KOPT-K1 (cell line): ENCODE data around the gene DAAM2.

Source experiments
- H3K27ac ChIP-seq: fragments of 200-600 bp; sonication (generic); 2 replicates; pipeline ENCODE4 v1.5.1; 2016; ENCODE audit warnings: antibody characterized with exemption, mild to moderate bottlenecking, low read depth, low read length; ENCODE audit not compliant: poor library complexity, severe bottlenecking
- H3K36me3 ChIP-seq: fragments of 200-600 bp; sonication (generic); 2 replicates; pipeline ENCODE4 v1.5.1; 2017; ENCODE audit warnings: antibody characterized with exemption, mild to moderate bottlenecking, low read length, moderate library complexity; ENCODE audit not compliant: insufficient read depth
- H3K9me3 ChIP-seq: fragments of 200-600 bp; sonication (generic); 2 replicates; pipeline ENCODE4 v1.5.1; 2017; ENCODE audit warnings: antibody characterized with exemption, low read length, mild to moderate bottlenecking; ENCODE audit not compliant: insufficient read depth, poor library complexity, severe bottlenecking

DAAM2 gene

DNA sequence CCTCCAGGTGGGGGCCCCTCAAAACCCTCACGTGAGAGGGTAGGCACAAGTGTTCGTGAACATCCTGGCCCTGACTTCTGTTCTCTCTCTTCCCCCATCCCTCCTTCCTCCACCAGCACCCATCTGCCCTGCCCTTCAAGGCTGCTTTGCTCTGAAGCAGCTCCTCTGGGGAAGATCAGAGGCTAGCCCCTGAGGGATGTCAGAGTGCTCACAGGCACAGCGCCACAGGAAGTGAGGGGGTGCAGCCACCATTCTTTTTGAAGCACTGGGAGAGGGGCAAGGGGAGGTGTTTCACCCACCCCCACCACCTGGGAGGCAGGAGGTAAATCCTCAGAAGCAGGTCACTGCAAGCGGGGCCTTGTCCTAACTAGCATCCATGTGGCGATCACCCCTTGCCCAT, 130.6 kb downstream of the DAAM2 start:
- Histone ChIP-seq H3K9me3 (no peaks in the 10 kb centered on the region), H3K36me3 (peaks cover 46% of the 10 kb centered on the region), H3K27ac (peak overlapping the region; percentile 87)

DNA sequence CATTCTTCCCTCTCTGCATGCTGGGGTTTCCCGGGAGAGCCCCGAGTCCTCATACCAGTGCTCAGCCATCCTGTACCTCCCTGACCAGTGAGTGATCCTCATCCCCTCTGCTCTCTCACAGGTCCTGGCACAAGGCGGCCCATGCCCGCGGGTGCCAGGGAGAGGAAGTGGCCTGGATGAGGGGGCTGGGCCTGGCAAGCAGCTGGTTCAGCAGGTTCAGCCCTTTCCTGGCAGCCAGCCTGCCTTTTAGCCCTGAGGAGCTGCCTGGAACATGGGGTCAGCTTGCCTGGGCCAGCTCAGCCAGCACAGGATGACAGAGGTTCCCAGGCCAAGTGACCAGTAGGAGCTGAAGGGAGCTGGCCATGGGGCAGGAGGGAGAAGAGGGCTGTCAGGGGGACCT, 131.2 kb downstream of the DAAM2 start:
- Histone ChIP-seq H3K36me3 (peaks cover 41% of the 10 kb centered on the region), H3K27ac (peak overlapping the region; percentile 87), H3K9me3 (no peaks in the 10 kb centered on the region)

DNA sequence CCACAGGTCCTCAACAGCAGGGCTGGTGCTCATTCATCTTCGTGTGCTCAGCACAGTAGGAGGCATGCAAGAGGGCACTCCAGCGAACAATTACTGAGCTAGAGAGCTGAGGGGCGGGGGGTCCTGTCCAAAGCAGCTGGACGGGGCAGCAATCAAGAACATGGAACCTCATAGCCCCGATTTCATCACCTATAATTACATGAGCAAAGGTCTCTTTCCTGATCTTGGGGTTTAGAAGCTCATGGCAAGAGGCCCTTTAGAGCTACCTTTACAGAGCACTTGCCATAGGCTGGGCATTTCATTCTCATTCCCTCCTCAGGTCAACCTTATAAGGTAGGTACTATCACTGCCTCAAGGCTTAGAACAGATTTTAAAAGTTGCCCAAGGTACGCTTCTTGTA, 131.7 kb downstream of the DAAM2 start:
- peak overlapping the region; percentile 87 for H3K27ac ChIP-seq
- peaks cover 41% of the 10 kb centered on the region for H3K36me3 ChIP-seq
- no peaks in the 10 kb centered on the region for H3K9me3 ChIP-seq

DNA sequence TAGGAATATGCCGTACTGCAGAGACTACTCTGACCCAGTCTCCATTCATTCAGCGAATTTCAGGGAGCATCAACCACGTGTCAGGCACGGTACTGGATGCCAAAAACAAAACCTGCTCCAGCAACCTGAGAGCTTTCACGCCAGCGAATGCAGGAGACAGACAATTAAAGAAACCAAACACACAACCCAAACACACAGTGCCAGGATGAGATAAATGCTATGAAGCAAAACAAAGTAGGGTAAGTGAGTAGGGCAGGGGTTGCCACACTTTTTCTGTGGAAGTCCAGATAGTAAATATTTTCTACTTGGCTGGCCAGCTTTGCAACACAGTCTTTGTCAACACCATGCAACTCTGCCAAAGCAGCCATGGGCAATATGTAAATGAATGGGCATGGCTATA, 132.1 kb downstream of the DAAM2 start:
- H3K36me3 ChIP-seq: peaks cover 41% of the 10 kb centered on the region
- no peaks in the 10 kb centered on the region for H3K9me3 ChIP-seq

DNA sequence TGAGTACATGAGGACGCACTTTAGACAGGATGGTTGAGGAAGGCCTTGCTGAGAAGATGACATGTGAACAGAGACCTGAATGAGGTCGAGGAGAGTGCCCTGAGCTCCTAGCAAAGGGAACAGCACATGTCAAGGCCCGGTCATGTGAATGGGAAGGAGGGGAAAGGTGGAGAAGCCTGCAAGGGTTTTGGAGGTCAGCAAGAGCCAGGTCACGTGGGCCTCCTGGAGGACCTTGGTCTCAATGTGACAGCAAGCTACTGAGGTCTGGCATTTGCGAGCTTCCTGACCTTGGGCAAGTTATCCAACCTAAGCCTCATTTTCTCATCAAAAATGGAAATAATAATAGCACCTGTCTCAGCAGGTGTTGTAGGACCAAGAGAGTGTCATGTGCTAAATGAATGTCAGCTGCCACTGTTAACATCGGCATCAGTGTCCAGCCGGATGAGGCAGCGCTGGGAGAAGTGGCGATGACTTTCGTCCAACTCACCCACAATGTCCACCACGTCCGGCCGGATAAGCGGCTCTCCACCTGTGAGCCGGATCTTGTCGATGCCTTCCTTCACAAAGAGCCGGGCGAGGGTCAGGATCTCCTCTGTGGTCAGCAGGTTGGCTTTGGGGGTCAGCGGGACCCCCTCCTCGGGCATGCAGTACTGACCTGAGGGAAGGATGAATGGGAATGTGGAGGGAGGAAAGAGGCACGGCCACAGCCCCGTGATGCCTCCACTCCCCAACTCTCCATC, 133.2 kb downstream of the DAAM2 start:
- H3K36me3 ChIP-seq: peaks cover 41% of the 10 kb centered on the region
- peak overlapping the region; percentile 7 for H3K27ac ChIP-seq

More for the DNA sequence above, 132.1 kb downstream of the DAAM2 start:
- peak overlapping the region; percentile 87 for H3K27ac ChIP-seq

DNA sequence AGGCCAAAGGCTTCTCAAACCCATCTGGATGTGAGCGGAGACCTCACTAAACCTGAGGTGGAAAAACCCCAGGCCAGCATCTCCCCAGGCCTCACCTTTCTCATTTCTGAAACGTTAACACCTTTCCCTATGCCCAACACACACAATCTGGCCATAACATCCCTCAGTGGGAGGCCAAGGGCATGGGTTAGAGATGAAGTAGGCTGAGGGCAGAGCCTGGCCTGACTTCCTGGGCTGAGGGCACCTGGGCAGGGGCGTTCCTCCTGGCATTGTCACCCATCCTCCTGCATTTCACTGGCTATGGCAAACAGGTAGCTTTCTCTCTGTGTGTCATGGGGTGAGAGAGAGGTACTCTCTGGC, 133.7 kb downstream of the DAAM2 start:
- Histone ChIP-seq H3K9me3 (no peaks in the 10 kb centered on the region), H3K36me3 (peaks cover 35% of the 10 kb centered on the region)

More for the DNA sequence above, 133.2 kb downstream of the DAAM2 start:
- no peaks in the 10 kb centered on the region for H3K9me3 ChIP-seq

DNA sequence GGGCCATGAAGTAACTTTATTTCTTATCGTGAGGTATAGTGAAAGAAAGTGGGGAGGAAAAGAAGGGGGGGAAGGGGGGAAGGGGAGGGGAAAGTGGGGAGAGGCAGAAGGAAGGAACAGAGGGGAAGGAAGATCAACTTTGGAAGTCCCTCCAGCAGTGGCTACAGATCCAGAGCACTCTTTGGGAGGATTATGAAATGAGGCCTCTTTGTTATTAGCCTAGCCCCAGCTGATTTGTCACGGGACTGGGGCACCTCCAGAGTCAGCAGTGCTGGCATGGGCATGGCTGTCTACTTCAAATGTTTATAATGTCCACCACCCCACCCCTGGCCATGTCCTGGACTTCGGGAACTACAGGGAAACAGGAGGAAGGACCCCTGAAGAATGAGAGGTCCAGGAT, 134.5 kb downstream of the DAAM2 start:
- peaks cover 29% of the 10 kb centered on the region for H3K36me3 ChIP-seq
- H3K27ac ChIP-seq: peak overlapping the region; percentile 83
- H3K9me3 ChIP-seq: no peaks in the 10 kb centered on the region

More for the DNA sequence above, 133.7 kb downstream of the DAAM2 start:
- peak overlapping the region; percentile 34 for H3K27ac ChIP-seq

DNA sequence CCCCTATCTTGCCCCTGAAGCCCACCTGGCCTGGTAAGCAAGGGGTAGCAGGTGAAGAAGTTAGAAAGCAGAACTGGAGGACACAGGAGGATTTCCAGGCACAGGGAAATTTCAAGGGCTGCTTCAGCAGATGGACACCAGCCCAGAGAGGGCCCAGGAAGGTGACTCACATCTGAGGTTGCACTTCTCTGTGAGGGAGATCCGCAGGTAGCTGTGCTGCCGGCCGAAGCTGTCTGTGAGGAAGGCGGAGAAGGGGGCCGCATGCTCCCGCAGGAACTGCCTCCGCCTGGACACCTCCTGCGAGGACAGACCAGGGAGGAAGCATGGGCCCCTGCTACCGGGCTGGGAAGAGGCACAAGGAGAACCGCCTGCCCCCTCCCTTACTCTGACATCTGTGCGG, 135.0 kb downstream of the DAAM2 start:
- Histone ChIP-seq H3K27ac (peak overlapping the region; percentile 83), H3K9me3 (no peaks in the 10 kb centered on the region), H3K36me3 (peaks cover 24% of the 10 kb centered on the region)

DNA sequence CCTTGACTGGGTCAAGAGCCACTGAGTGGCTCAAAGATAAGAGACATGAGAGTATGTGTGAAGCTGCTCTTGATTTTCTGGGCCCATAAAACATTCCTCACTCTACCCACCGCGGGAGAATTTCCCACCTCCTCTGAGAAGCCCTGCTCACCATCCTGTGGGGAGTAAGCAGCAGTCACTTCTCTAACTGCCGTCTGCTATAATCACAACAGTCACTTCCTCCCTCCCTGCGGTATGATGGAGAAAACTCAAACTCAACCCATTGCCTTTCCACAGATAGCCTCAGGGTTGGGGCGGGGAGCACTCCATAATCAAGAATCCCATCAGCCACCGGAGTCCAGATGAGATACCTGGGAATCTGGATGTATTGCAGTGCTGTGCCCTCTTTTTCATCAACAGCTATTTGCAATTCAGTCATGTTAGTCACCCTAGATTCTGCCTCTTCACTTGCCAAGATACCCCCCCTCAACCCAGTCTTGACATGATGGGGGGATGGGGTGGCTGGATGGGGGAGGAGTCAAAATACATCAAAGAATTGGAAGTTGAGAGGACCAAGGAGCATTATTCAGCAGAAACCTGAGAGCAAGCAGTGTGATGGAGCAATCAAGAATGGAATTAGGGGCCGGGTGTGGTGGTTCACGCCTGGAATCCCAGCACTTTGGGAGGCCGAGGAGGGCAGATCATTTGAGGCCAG, 137.0 kb downstream of the DAAM2 start:
- peak overlapping the region; percentile 83 for H3K27ac ChIP-seq

DNA sequence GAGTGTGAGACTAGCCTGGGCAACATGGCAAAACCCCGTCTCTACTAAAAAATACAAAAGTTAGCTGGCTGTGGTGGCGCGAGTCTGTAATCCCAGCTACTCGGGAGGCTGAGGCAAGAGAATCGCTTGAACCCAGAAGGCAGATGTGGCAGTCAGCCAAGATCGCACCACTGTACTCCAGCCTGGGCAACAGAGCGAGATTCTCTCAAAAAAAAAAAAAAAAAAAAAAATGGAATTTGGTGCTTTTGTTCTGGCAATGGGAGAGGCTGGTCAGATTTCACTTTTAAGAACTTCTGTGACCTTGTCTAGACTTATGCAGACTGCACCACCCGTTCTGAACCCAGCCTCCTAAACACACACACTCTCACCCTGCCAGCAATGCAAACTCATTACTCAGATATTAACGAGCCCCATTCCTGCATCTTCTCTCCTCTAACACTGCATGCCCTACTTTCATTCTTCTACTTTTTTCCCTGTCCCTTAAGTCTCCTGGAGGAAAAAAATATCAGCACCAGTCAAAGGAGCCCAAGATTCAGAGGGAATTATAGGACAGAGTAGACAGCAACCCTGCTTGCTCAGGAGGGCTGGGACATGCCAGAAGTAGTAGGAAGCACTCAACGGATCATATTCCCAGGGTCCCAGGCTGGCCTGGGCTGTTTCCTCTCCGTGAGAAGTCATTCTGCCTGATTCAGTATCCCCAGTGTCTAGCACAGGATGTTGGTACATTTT, 137.7 kb downstream of the DAAM2 start:
- H3K27ac ChIP-seq: peak overlapping the region; percentile 83
- no peaks in the 10 kb centered on the region for H3K9me3 ChIP-seq
- H3K36me3 ChIP-seq: peaks cover 15% of the 10 kb centered on the region

More for the DNA sequence above, 137.0 kb downstream of the DAAM2 start:
- H3K9me3 ChIP-seq: no peaks in the 10 kb centered on the region
- H3K36me3 ChIP-seq: peaks cover 20% of the 10 kb centered on the region

DNA sequence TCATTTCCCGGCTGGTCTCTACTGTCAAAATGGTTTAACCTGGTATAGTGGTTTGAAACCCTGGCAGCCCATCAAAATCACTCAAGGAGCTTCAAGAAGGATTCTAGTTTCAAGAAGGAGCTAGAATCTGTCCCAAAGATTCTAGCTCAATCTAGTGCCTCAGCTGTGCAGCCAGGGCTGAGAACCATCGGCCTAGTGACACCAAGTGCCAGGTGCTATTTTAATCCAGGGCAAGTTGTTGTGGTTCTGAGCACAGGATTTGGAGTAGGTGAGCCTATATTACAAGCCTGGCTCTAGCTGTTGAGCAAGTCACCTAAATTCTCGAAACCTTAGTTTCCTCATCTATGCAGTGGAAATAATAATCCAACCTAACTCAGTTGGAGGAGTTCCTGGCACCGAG, 138.4 kb downstream of the DAAM2 start:
- Histone ChIP-seq H3K9me3 (no peaks in the 10 kb centered on the region), H3K27ac (peak overlapping the region; percentile 83)

DNA sequence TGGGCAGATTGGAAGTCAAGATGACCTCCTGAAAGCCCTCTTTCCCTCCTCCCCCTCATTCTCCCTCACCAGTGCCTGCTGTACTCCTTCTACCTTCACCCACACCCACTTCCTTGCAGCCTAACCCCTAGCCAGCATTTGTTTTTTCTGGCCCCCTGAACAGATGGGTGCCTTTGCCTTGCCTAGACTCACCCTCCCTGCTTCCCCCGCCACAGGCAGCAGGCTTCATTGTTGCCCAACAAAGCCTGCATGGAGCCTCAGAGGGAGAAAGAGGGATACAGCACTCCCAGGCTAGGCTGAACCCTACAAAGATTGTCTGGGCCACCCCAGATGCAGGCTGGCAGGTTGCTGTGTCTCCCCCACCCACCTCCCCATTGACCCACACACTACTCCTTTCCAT, 139.4 kb downstream of the DAAM2 start:
- peak overlapping the region; percentile 83 for H3K27ac ChIP-seq
- H3K36me3 ChIP-seq: no peaks in the 10 kb centered on the region
- H3K9me3 ChIP-seq: no peaks in the 10 kb centered on the region

More for the DNA sequence above, 138.4 kb downstream of the DAAM2 start:
- H3K36me3 ChIP-seq: peaks cover 8% of the 10 kb centered on the region

DNA sequence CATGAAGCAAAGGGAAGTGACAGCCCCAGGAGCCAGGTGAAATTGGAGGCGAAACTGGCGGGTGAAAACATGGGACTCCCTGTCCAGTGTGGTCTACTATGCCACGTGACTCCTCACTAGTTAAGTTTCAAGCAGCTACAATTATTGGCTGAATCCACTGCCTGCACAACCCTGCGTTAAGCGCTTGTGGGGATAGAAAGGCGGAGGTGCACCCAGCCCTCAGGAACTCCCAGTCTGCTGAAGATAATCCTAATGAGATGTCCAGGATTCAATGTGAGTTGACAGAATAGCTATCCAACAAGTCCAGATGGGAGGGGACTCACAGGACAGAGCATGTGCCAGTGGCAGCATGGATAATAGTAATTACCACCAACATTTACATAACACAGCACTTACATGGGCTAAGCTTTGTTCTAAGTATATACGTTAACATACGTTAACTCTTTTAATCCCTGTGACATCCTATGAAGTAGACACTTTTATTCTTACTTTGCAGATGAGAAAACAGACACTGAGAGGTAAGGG, 140.3 kb downstream of the DAAM2 start:
- Histone ChIP-seq H3K27ac (peak overlapping the region; percentile 83), H3K9me3 (no peaks in the 10 kb centered on the region), H3K36me3 (no peaks in the 10 kb centered on the region)

DNA sequence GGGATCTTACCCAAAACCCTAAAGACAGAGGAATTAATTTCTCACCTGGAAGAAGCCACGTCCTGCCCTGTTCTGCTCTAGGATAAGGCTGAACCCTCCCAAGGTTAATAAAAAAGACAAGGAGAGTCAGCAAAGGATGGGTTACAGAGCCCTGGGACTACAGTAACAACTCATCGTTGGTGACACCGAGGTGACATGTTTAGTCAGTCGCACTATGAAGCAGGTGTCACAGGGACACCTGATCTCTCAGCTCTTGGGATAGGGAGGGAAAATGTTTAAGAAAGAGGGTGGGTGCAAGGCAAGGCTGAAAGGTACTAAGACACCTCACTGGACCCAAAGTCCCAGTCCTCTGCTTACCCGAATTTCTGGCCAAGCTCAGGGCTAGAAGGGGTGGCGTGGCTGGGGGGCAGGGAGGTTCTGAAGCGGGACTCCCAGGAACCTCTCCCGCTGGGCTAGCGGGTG, 141.5 kb downstream of the DAAM2 start:
- H3K36me3 ChIP-seq: no peaks in the 10 kb centered on the region
- H3K9me3 ChIP-seq: no peaks in the 10 kb centered on the region
- peak overlapping the region; percentile 56 for H3K27ac ChIP-seq
